ENCODE results near the gene RAB10.
"Not testable (repeated sequence)": the region's sequence is repeated elsewhere in the genome, so short reads cannot be mapped to it uniquely, and the experiment has no call there.

Gene RAB10

GRCh38 chr2:26011990-26012856 is 21.7 kb upstream of the RAB10 start:
- FAIRE-seq (no peak), DNase-seq (ENCODE audit: insufficient read length, low spot score) (no peak)
- no peak for TF ChIP-seq PAX5 (IDR thresholded peaks at IDR 0.05; ENCODE audit: insufficient read depth, low read length, severe bottlenecking)
- TF ChIP-seq TAF1 (IDR thresholded peaks at IDR 0.05; ENCODE audit: low read depth, low read length): no peak
- no peak for TF ChIP-seq POU2F2 (IDR thresholded peaks at IDR 0.05; ENCODE audit: low read depth, low read length)
- TF ChIP-seq SPI1 (IDR thresholded peaks at IDR 0.05; ENCODE audit: low read depth, low read length): no peak
- no peak for TF ChIP-seq POLR2AphosphoS5 (IDR thresholded peaks at IDR 0.05; ENCODE audit: low read depth, low read length)
- no peak for TF ChIP-seq POLR2A (IDR thresholded peaks at IDR 0.05; ENCODE audit: low read depth, low read length)

- FAIRE-seq: no peak
- TF ChIP-seq POU2F2 (IDR thresholded peaks at IDR 0.05; ENCODE audit: low read depth, low read length) (no peak), POLR2A (IDR thresholded peaks at IDR 0.05; ENCODE audit: low read depth, low read length) (no peak), TAF1 (IDR thresholded peaks at IDR 0.05; ENCODE audit: low read depth, low read length) (no peak), SPI1 (IDR thresholded peaks at IDR 0.05; ENCODE audit: low read depth, low read length) (no peak), PAX5 (IDR thresholded peaks at IDR 0.05; ENCODE audit: insufficient read depth, low read length, severe bottlenecking) (no peak)
- DNase-seq (ENCODE audit: insufficient read length, low spot score): no peak
These were observed 20.2 kb upstream of the RAB10 start for GRCh38 chr2:26013668-26014067.

GRCh38 chr2:26016012-26016705 is 17.7 kb upstream of the RAB10 start:
- DNase-seq (ENCODE audit: insufficient read length, low spot score) (no peak), FAIRE-seq (no peak)
- no peak for TF ChIP-seq SPI1 (IDR thresholded peaks at IDR 0.05; ENCODE audit: low read depth, low read length)
- TF ChIP-seq TAF1 (IDR thresholded peaks at IDR 0.05; ENCODE audit: low read depth, low read length): no peak
- no peak for TF ChIP-seq PAX5 (IDR thresholded peaks at IDR 0.05; ENCODE audit: insufficient read depth, low read length, severe bottlenecking)

- FAIRE-seq; DNase-seq (ENCODE audit: insufficient read length, low spot score): not testable (repeated sequence)
These were observed 17.2 kb upstream of the RAB10 start for GRCh38 chr2:26016706-26017045.

GRCh38 chr2:26017464-26018183 is 16.3 kb upstream of the RAB10 start:
- TF ChIP-seq POLR2AphosphoS5 (IDR thresholded peaks at IDR 0.05; ENCODE audit: low read depth, low read length) (no peak), POLR2A (IDR thresholded peaks at IDR 0.05; ENCODE audit: low read depth, low read length) (no peak), PAX5 (IDR thresholded peaks at IDR 0.05; ENCODE audit: insufficient read depth, low read length, severe bottlenecking) (no peak), POU2F2 (IDR thresholded peaks at IDR 0.05; ENCODE audit: low read depth, low read length) (no peak), TAF1 (IDR thresholded peaks at IDR 0.05; ENCODE audit: low read depth, low read length) (no peak), SPI1 (IDR thresholded peaks at IDR 0.05; ENCODE audit: low read depth, low read length) (no peak)
- DNase-seq (ENCODE audit: insufficient read length, low spot score) (no peak), FAIRE-seq (no peak)

- DNase-seq (ENCODE audit: insufficient read length, low spot score): no peak
- TF ChIP-seq POU2F2 (IDR thresholded peaks at IDR 0.05; ENCODE audit: low read depth, low read length): no peak
- TF ChIP-seq SPI1 (IDR thresholded peaks at IDR 0.05; ENCODE audit: low read depth, low read length): no peak
- TF ChIP-seq POLR2A (IDR thresholded peaks at IDR 0.05; ENCODE audit: low read depth, low read length): no peak
- no peak for TF ChIP-seq TAF1 (IDR thresholded peaks at IDR 0.05; ENCODE audit: low read depth, low read length)
- TF ChIP-seq PAX5 (IDR thresholded peaks at IDR 0.05; ENCODE audit: insufficient read depth, low read length, severe bottlenecking): no peak
- TF ChIP-seq POLR2AphosphoS5 (IDR thresholded peaks at IDR 0.05; ENCODE audit: low read depth, low read length): no peak
- FAIRE-seq: no peak
These were observed 15.5 kb upstream of the RAB10 start for GRCh38 chr2:26018184-26019055.

- no peak for TF ChIP-seq TAF1 (IDR thresholded peaks at IDR 0.05; ENCODE audit: low read depth, low read length)
- peak; percentile 73 for TF ChIP-seq SPI1 (IDR thresholded peaks at IDR 0.05; ENCODE audit: low read depth, low read length)
- FAIRE-seq: no peak
- DNase-seq (ENCODE audit: insufficient read length, low spot score): no peak
These were observed 13.6 kb upstream of the RAB10 start for GRCh38 chr2:26020231-26020640.

GRCh38 chr2:26024260-26024659 is 9.6 kb upstream of the RAB10 start:
- TF ChIP-seq SPI1 (IDR thresholded peaks at IDR 0.05; ENCODE audit: low read depth, low read length) (no peak), POLR2AphosphoS5 (IDR thresholded peaks at IDR 0.05; ENCODE audit: low read depth, low read length) (no peak), POU2F2 (IDR thresholded peaks at IDR 0.05; ENCODE audit: low read depth, low read length) (no peak), POLR2A (IDR thresholded peaks at IDR 0.05; ENCODE audit: low read depth, low read length) (no peak), PAX5 (IDR thresholded peaks at IDR 0.05; ENCODE audit: insufficient read depth, low read length, severe bottlenecking) (no peak), TAF1 (IDR thresholded peaks at IDR 0.05; ENCODE audit: low read depth, low read length) (no peak)
- no peak for DNase-seq (ENCODE audit: insufficient read length, low spot score)
- no peak for FAIRE-seq

GRCh38 chr2:26025509-26025908 is 8.4 kb upstream of the RAB10 start:
- no peak for DNase-seq (ENCODE audit: insufficient read length, low spot score)
- no peak for FAIRE-seq
- TF ChIP-seq SPI1 (IDR thresholded peaks at IDR 0.05; ENCODE audit: low read depth, low read length) (no peak), PAX5 (IDR thresholded peaks at IDR 0.05; ENCODE audit: insufficient read depth, low read length, severe bottlenecking) (no peak), POLR2A (IDR thresholded peaks at IDR 0.05; ENCODE audit: low read depth, low read length) (no peak), TAF1 (IDR thresholded peaks at IDR 0.05; ENCODE audit: low read depth, low read length) (no peak), POU2F2 (IDR thresholded peaks at IDR 0.05; ENCODE audit: low read depth, low read length) (no peak), POLR2AphosphoS5 (IDR thresholded peaks at IDR 0.05; ENCODE audit: low read depth, low read length) (no peak)

- not testable (repeated sequence) for DNase-seq (ENCODE audit: insufficient read length, low spot score); FAIRE-seq
These were observed 5.8 kb upstream of the RAB10 start for GRCh38 chr2:26028083-26028482.

GRCh38 chr2:26032586-26033269 is 1.2 kb upstream of the RAB10 start:
- not testable (repeated sequence) for FAIRE-seq

More at GRCh38 chr2:26032586-26033269, 1.2 kb upstream of the RAB10 start:
- not testable (repeated sequence) for DNase-seq (ENCODE audit: insufficient read length, low spot score)

Measured in GM12891 (cell line).